Ascending aorta (tissue), 2 donors: ENCODE measurements around the gene FHL2. TPM values are rescaled to one million over a fixed set of nuclear protein-coding genes. Genes with fewer than 3 reads are reported as not detected.

Experiments used
- DNase-seq, 2 donors: peaks; one replicate each; pipeline ENCODE4 v3.0.0-alpha.2; 2019; ENCODE audit warnings: low spot score in 2 of 2
- H3K27ac ChIP-seq, 2 donors: fragments of 200-600 bp; sonication (generic); one replicate each; pipeline ENCODE4 v1.5.1; 2016 to 2017; ENCODE audit warnings: mild to moderate bottlenecking in 1 of 2
- H3K27me3 ChIP-seq: fragments of 200-600 bp; sonication (generic); one replicate; pipeline ENCODE4 v1.5.1; 2017
- H3K36me3 ChIP-seq, 2 donors: fragments of 200-600 bp; sonication (generic); one replicate each; pipeline ENCODE4 v1.5.1; 2016
- H3K4me1 ChIP-seq, 2 donors: fragments of 200-600 bp; sonication (generic); one replicate each; pipeline ENCODE4 v1.5.1; 2016 to 2017; ENCODE audit warnings: mild to moderate bottlenecking in 1 of 2
- H3K4me3 ChIP-seq, 2 donors: fragments of 200-600 bp; sonication (generic); one replicate each; pipeline ENCODE4 v1.5.1; 2016 to 2017; ENCODE audit warnings: mild to moderate bottlenecking in 1 of 2
- H3K9me3 ChIP-seq, 2 donors: fragments of 200-600 bp; sonication (generic); one replicate each; pipeline ENCODE4 v1.5.1; 2016
- CTCF ChIP-seq, 3 experiments: fragments of 200-600 bp in 2 of 3; fragments of 450-650 bp in 1 of 3; sonication (generic) in 2 of 3; IDR thresholded peaks; one replicate each; pipeline ENCODE4 v1.5.1; 2016 to 2019; ENCODE audit warnings: antibody characterized with exemption in 3 of 3, mild to moderate bottlenecking in 1 of 3, moderate library complexity in 1 of 3
- intact Hi-C: fragments of 100-400 bp; cut with DNase I; formaldehyde crosslinking; loops from one replicate; pipeline ENCODE4 v1.15.1; 2023
- total RNA-seq: library from RNA; depleted of rRNA; stranded (reverse); fragments of >200 nt; gene quantifications from one replicate; pipeline ENCODE4 v1.1.0, GENCODE V29; 2016

Gene FHL2
- total RNA-seq, 1 donor from 2014 or later, result 175 TPM

GRCh38 chr2:105405291-105405690 is 6.4 kb upstream of the FHL2 start:
- TF ChIP-seq CTCF (IDR thresholded peaks at IDR 0.05), result no peak
- DNase-seq, result no peak
- Histone ChIP-seq H3K27me3 (no peaks in the 10 kb centered on the region), H3K36me3 (no peaks in the 10 kb centered on the region), H3K4me1 (peaks cover 7 to 28% of the 10 kb centered on the region in 2 donors), H3K4me3 (no peak overlapping the region), H3K27ac (no peak overlapping the region), H3K9me3 (no peaks in the 10 kb centered on the region)
- intact Hi-C loops, result loop anchor here (10.0 kb wide), 1 partner anchor 790 kb away; the partner anchor contains the start of gene UXS1

GRCh38 chr2:105404736-105405135 is 5.9 kb upstream of the FHL2 start:
- no peaks in the 10 kb centered on the region for H3K9me3 ChIP-seq
- H3K4me3 ChIP-seq, result no peak overlapping the region
- H3K4me1 ChIP-seq, result peaks cover 4 to 23% of the 10 kb centered on the region in 2 donors
- no peak overlapping the region for H3K27ac ChIP-seq
- no peak for DNase-seq
- TF ChIP-seq CTCF (IDR thresholded peaks at IDR 0.05), result no peak
- no peaks in the 10 kb centered on the region for H3K27me3 ChIP-seq
- intact Hi-C loops, result loop anchor here (10.0 kb wide), 1 partner anchor 790 kb away; the partner anchor contains the start of gene UXS1
- H3K36me3 ChIP-seq, result no peaks in the 10 kb centered on the region

GRCh38 chr2:105403783-105404698 is 5.2 kb upstream of the FHL2 start:
- Histone ChIP-seq H3K27me3 (no peaks in the 10 kb centered on the region), H3K27ac (peak overlapping the region; percentile 24 to 43), H3K4me1 (peaks cover under 1 to 19% of the 10 kb centered on the region in 2 donors), H3K4me3 (no peak overlapping the region), H3K9me3 (no peaks in the 10 kb centered on the region), H3K36me3 (no peaks in the 10 kb centered on the region)
- peak in 1 of 2 donors; percentile 73 for DNase-seq
- TF ChIP-seq CTCF (IDR thresholded peaks at IDR 0.05), result no peak
- intact Hi-C loops, result loop anchor here (10.0 kb wide), 1 partner anchor 791 kb away; the partner anchor contains the start of gene UXS1

GRCh38 chr2:105403241-105403782 is 4.5 kb upstream of the FHL2 start:
- no peak for DNase-seq
- H3K27ac ChIP-seq, result peak overlapping the region; percentile 24 to 43
- H3K9me3 ChIP-seq, result no peaks in the 10 kb centered on the region
- peaks cover 0 to 12% of the 10 kb centered on the region in 2 donors for H3K4me1 ChIP-seq
- H3K36me3 ChIP-seq, result no peaks in the 10 kb centered on the region
- no peak for TF ChIP-seq CTCF (IDR thresholded peaks at IDR 0.05)
- intact Hi-C loops, result loop anchor here (10.0 kb wide), 1 partner anchor 791 kb away; the partner anchor contains the start of gene UXS1
- H3K4me3 ChIP-seq, result no peak overlapping the region
- H3K27me3 ChIP-seq, result no peaks in the 10 kb centered on the region

- Histone ChIP-seq H3K4me1 (peaks cover 0 to 7% of the 10 kb centered on the region in 2 donors), H3K36me3 (no peaks in the 10 kb centered on the region), H3K27ac (no peak overlapping the region), H3K27me3 (no peaks in the 10 kb centered on the region), H3K4me3 (no peak overlapping the region), H3K9me3 (no peaks in the 10 kb centered on the region)
- TF ChIP-seq CTCF (IDR thresholded peaks at IDR 0.05), result no peak
- intact Hi-C loops, result loop anchor here (10.0 kb wide), 1 partner anchor 792 kb away; the partner anchor contains the start of gene UXS1
- DNase-seq, result no peak
These were observed 4.0 kb upstream of the FHL2 start for GRCh38 chr2:105402809-105403208.
